HT-29 (cell line): Measurements from ENCODE around the gene TMEM192. TPM values are rescaled to one million over a fixed set of nuclear protein-coding genes. Genes with fewer than 3 reads are reported as not detected.

Experiments used
- total RNA-seq: library from RNA; depleted of rRNA; stranded (reverse); fragments of >200 nt; shearing (Covaris generic); gene quantifications from 2 replicates; pipeline ENCODE4 v1.2.3, GENCODE V29; 2014; rRNA removed

Gene TMEM192
- total RNA-seq, 1 experiment from 2014 or later: 3.3 TPM

Other genes with a start within 250 kb of the TMEM192 start
- gene APELA, start 235.7 kb downstream of the TMEM192 start, total RNA-seq: not detected in 2 replicates
- gene TRIM61, start 135.2 kb downstream of the TMEM192 start, total RNA-seq: not detected in 2 replicates
- not detected in 2 replicates for gene TRIM60, start 80.9 kb downstream of the TMEM192 start, total RNA-seq
- gene TRIM75, start 59.0 kb downstream of the TMEM192 start, total RNA-seq: not detected in 2 replicates
- 10.0 and 11.9 TPM in 2 replicates for gene KLHL2, start 94.7 kb upstream of the TMEM192 start, total RNA-seq
- gene MSMO1, start 214.8 kb upstream of the TMEM192 start, total RNA-seq: 24.5 and 39.6 TPM in 2 replicates